Activated T-helper 2 cell treated with anti-CD3 and anti-CD28 coated beads, Interferon-gamma antibody, Interleukin-2, Interleukin-4, amounts not matched to agents 10 μg/mL and 5 μg/mL and 100 μg/mL, durations not matched to agents 14 hours and 24 hours and 36 hours (primary cell): ENCODE data around the gene TRAF3. TPM values are rescaled to one million over a fixed set of nuclear protein-coding genes. Genes with fewer than 3 reads are reported as not detected.
A peak's percentile ranks its signal among the peaks of the same experiment; 100 is the strongest.

Experiments used
- DNase-seq: peaks from one replicate; pipeline ENCODE4 v3.0.0; 2021; ENCODE audit warnings: low spot score
- H3K27ac Mint-ChIP-seq: one replicate; pipeline ENCODE4 v1.8.0; 2021; ENCODE audit warnings: mixed read lengths
- H3K27me3 Mint-ChIP-seq: one replicate; pipeline ENCODE4 v1.8.0; 2021; ENCODE audit warnings: low read depth, mixed read lengths
- H3K36me3 Mint-ChIP-seq: one replicate; pipeline ENCODE4 v1.8.0; 2021; ENCODE audit warnings: low read depth, mixed read lengths
- H3K4me1 Mint-ChIP-seq: one replicate; pipeline ENCODE4 v1.8.0; 2021; ENCODE audit warnings: low read depth, mixed read lengths
- H3K4me3 Mint-ChIP-seq: one replicate; pipeline ENCODE4 v1.8.0; 2021; ENCODE audit warnings: low read depth, mild to moderate bottlenecking, moderate library complexity, mixed read lengths
- H3K9me3 Mint-ChIP-seq: one replicate; pipeline ENCODE4 v1.8.0; 2021; ENCODE audit warnings: mixed read lengths
- intact Hi-C: fragments of 100-400 bp; cut with micrococcal nuclease; formaldehyde crosslinking; loops from one replicate; pipeline ENCODE4 v1.15.1; 2023
- total RNA-seq: library from RNA; stranded (reverse); gene quantifications from 2 replicates; pipeline ENCODE4 v1.2.3, GENCODE V29; 2022

Gene TRAF3
- total RNA-seq, 1 donor from 2014 or later = 67.8 TPM

- H3K27ac Mint-ChIP-seq = no peak overlapping the region
- no peak overlapping the region for H3K4me3 Mint-ChIP-seq
- H3K36me3 Mint-ChIP-seq = peaks cover 7% of the 10 kb centered on the region
Observed at GRCh38 chr14:102913341-102914211, 136.3 kb downstream of the TRAF3 start.

GRCh38 chr14:102914474-102915291 lies 137.4 kb downstream of the TRAF3 start:
- Mint-ChIP-seq H3K4me3 (no peak overlapping the region), H3K27me3 (no peaks in the 10 kb centered on the region), H3K36me3 (peaks cover 7% of the 10 kb centered on the region), H3K9me3 (no peaks in the 10 kb centered on the region), H3K4me1 (no peaks in the 10 kb centered on the region), H3K27ac (no peak overlapping the region)
- DNase-seq = no peak
- intact Hi-C loops = no loop called here

More at GRCh38 chr14:102913341-102914211, 136.3 kb downstream of the TRAF3 start:
- no peak for DNase-seq
- intact Hi-C loops = no loop called here
- H3K9me3 Mint-ChIP-seq = no peaks in the 10 kb centered on the region
- no peaks in the 10 kb centered on the region for H3K27me3 Mint-ChIP-seq
- no peaks in the 10 kb centered on the region for H3K4me1 Mint-ChIP-seq

GRCh38 chr14:102915292-102916110 lies 138.3 kb downstream of the TRAF3 start:
- Mint-ChIP-seq H3K9me3 (no peaks in the 10 kb centered on the region), H3K36me3 (peaks cover 7% of the 10 kb centered on the region), H3K27me3 (no peaks in the 10 kb centered on the region), H3K27ac (no peak overlapping the region), H3K4me3 (no peak overlapping the region), H3K4me1 (no peaks in the 10 kb centered on the region)
- intact Hi-C loops = no loop called here
- no peak for DNase-seq

- Mint-ChIP-seq H3K27me3 (no peaks in the 10 kb centered on the region), H3K9me3 (no peaks in the 10 kb centered on the region), H3K4me3 (no peak overlapping the region), H3K36me3 (no peaks in the 10 kb centered on the region), H3K27ac (no peak overlapping the region), H3K4me1 (no peaks in the 10 kb centered on the region)
- intact Hi-C loops = loop anchor here (1.0 kb wide), 1 partner anchor 141 kb away; no protein-coding TSS in a partner anchor
- DNase-seq = no peak
Observed at GRCh38 chr14:102916347-102917055, 139.3 kb downstream of the TRAF3 start.

GRCh38 chr14:102917056-102917385 lies 139.8 kb downstream of the TRAF3 start:
- Mint-ChIP-seq H3K4me3 (no peak overlapping the region), H3K4me1 (no peaks in the 10 kb centered on the region), H3K9me3 (no peaks in the 10 kb centered on the region), H3K36me3 (no peaks in the 10 kb centered on the region), H3K27ac (no peak overlapping the region), H3K27me3 (no peaks in the 10 kb centered on the region)
- DNase-seq = no peak
- intact Hi-C loops = loop anchor here (1.0 kb wide), 1 partner anchor 142 kb away; no protein-coding TSS in a partner anchor

- Mint-ChIP-seq H3K27ac (no peak overlapping the region), H3K36me3 (no peaks in the 10 kb centered on the region), H3K4me1 (no peaks in the 10 kb centered on the region), H3K27me3 (no peaks in the 10 kb centered on the region), H3K4me3 (no peak overlapping the region), H3K9me3 (no peaks in the 10 kb centered on the region)
- DNase-seq = peak; percentile 28
- intact Hi-C loops = loop anchor here (1.0 to 2.0 kb wide), 2 partner anchors 142 to 223 kb away; no protein-coding TSS in a partner anchor
Observed at GRCh38 chr14:102917469-102918211, 140.4 kb downstream of the TRAF3 start.

- Mint-ChIP-seq H3K27me3 (peaks cover 5% of the 10 kb centered on the region), H3K4me3 (no peak overlapping the region), H3K4me1 (peaks cover 1% of the 10 kb centered on the region), H3K36me3 (no peaks in the 10 kb centered on the region), H3K9me3 (no peaks in the 10 kb centered on the region), H3K27ac (no peak overlapping the region)
- intact Hi-C loops = loop anchor here (2.0 kb wide), 1 partner anchor 224 kb away; no protein-coding TSS in a partner anchor
- DNase-seq = no peak
Observed at GRCh38 chr14:102918438-102918837, 141.2 kb downstream of the TRAF3 start.

GRCh38 chr14:102920273-102920997 lies 143.2 kb downstream of the TRAF3 start:
- Mint-ChIP-seq H3K27me3 (peaks cover 9% of the 10 kb centered on the region), H3K36me3 (no peaks in the 10 kb centered on the region), H3K4me1 (peaks cover 1% of the 10 kb centered on the region), H3K9me3 (no peaks in the 10 kb centered on the region), H3K4me3 (no peak overlapping the region), H3K27ac (no peak overlapping the region)
- intact Hi-C loops = no loop called here
- DNase-seq = no peak

GRCh38 chr14:102920998-102921304 lies 143.7 kb downstream of the TRAF3 start:
- H3K4me3 Mint-ChIP-seq = no peak overlapping the region
- H3K4me1 Mint-ChIP-seq = peaks cover 1% of the 10 kb centered on the region
- no peak overlapping the region for H3K27ac Mint-ChIP-seq
- no peaks in the 10 kb centered on the region for H3K9me3 Mint-ChIP-seq
- DNase-seq = no peak
- peaks cover 12% of the 10 kb centered on the region for H3K27me3 Mint-ChIP-seq
- no peaks in the 10 kb centered on the region for H3K36me3 Mint-ChIP-seq
- intact Hi-C loops = no loop called here

GRCh38 chr14:102922490-102923200 lies 145.4 kb downstream of the TRAF3 start, which contains the start of gene AMN:
AMN (plus strand) TSS chr14:102922663; CDS start chr14:102922689, 26 bp downstream.
- peaks cover 1% of the 10 kb centered on the region for H3K4me1 Mint-ChIP-seq
- no peaks in the 10 kb centered on the region for H3K9me3 Mint-ChIP-seq
- DNase-seq = no peak
- peak within 1 kb of the TSS; percentile 49 for H3K4me3 Mint-ChIP-seq
- intact Hi-C loops = no loop called here
- peaks cover 21% of the 10 kb centered on the region for H3K27me3 Mint-ChIP-seq
- H3K36me3 Mint-ChIP-seq = no peaks in the 10 kb centered on the region
- no peak within 1 kb of the TSS for H3K27ac Mint-ChIP-seq
